ENCODE data around the gene FCHSD2.

DNA sequence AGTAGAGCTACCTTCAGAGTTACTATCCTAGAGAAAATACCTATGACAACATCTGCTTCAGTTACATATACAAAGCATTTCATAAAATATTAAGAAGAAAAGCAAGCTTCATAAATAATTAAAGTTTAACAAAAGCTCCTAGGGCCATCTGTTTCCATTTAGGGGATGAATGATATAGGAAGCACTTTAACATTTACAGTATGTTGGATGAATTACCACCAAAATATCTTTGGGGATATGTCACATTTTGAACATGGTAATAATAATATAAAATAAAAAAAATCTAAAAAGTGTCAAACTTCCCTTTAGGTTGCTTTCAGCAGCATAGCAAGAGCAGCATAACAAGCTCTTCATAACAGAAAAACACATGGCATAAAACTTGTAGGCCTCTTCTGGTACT lies 223.3 kb downstream of the FCHSD2 start:
- TF ChIP-seq, protein P1, sequence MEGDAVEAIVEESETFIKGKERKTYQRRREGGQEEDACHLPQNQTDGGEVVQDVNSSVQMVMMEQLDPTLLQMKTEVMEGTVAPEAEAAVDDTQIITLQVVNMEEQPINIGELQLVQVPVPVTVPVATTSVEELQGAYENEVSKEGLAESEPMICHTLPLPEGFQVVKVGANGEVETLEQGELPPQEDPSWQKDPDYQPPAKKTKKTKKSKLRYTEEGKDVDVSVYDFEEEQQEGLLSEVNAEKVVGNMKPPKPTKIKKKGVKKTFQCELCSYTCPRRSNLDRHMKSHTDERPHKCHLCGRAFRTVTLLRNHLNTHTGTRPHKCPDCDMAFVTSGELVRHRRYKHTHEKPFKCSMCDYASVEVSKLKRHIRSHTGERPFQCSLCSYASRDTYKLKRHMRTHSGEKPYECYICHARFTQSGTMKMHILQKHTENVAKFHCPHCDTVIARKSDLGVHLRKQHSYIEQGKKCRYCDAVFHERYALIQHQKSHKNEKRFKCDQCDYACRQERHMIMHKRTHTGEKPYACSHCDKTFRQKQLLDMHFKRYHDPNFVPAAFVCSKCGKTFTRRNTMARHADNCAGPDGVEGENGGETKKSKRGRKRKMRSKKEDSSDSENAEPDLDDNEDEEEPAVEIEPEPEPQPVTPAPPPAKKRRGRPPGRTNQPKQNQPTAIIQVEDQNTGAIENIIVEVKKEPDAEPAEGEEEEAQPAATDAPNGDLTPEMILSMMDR (IDR thresholded peaks at IDR 0.05): no peak
- TF ChIP-seq EP300 (IDR thresholded peaks at IDR 0.05) (no peak), POLR2A (IDR thresholded peaks at IDR 0.05) (no peak)

Data from gastroesophageal sphincter (tissue), 3 donors.